K562 (cell line): ENCODE results near the gene NOSIP. TPM values are rescaled to one million over a fixed set of nuclear protein-coding genes. Genes with fewer than 3 reads are reported as not detected.
A peak's percentile ranks its signal among the peaks of the same experiment; 100 is the strongest.

ENCODE experiments used
- ATAC-seq: fragments of 200-7000 bp; cut with Tn5 transposase; 3 replicates; pipeline ENCODE4 v1.9.1; 2020; ENCODE audit warnings: moderate library complexity
- BruUV-seq: library from RNA; stranded (reverse); fragments of 400-500 nt; replicated peaks from 2 replicates; lab custom pipeline; 2021; lab: Mats Ljungman, UMichigan
- CTCF ChIA-PET: fragments of 300-600 bp; formaldehyde crosslinking; extraction: SDS; loops from one replicate; lab custom pipeline; 2021; ENCODE audit warnings: low intra/inter-chr PET ratio; lab: Yijun Ruan, JAX
- POLR2A ChIA-PET: fragments of 300-600, 350-650 bp; sonication (Branson Sonifier 250); formaldehyde crosslinking; extraction: SDS; loops from one replicate; lab custom pipeline; 2021; ENCODE audit warnings: antibody characterized with exemption, inconsistent platforms; lab: Yijun Ruan, JAX
- DNase-seq, 4 experiments: peaks; one replicate each; pipeline versions ENCODE4 v3.0.0 to v3.0.0-alpha.2; 2011 to 2018; ENCODE audit warnings: low spot score in 3 of 4, mixed read lengths in 3 of 4; ENCODE audit errors: extremely low read depth in 1 of 4
- FAIRE-seq: peaks from 2 replicates; lab custom pipeline; 2011; peaks lifted over from hg19 to GRCh38; lab: Jason Lieb, UNC
- H2AFZ ChIP-seq: 2 replicates; pipeline ENCODE4 v1.6.0; 2011; ENCODE audit warnings: low read depth, low read length, control low read depth, inconsistent platforms
- H3K27ac ChIP-seq: fragments of 200-600 bp; 3 replicates; pipeline ENCODE4 v1.8.0; 2011; ENCODE audit warnings: low read depth, mild to moderate bottlenecking, control low read depth, inconsistent platforms, low read length, moderate library complexity, mixed read lengths; ENCODE audit errors: extremely low read depth
- H3K27me3 ChIP-seq, 2 experiments: fragments of 300-600 bp in 1 of 2; 2 replicates in 1 of 2; 3 replicates in 1 of 2; pipeline versions ENCODE4 v1.6.0 to v1.8.0; 2011; ENCODE audit warnings: inconsistent platforms in 2 of 2, low read length in 2 of 2, mild to moderate bottlenecking in 1 of 2, mixed read lengths in 1 of 2, moderate library complexity in 1 of 2; ENCODE audit not compliant: control insufficient read depth in 2 of 2, insufficient read depth in 2 of 2
- H3K36me3 ChIP-seq: fragments of 300-600 bp; 3 replicates; pipeline ENCODE4 v1.8.0; 2011; ENCODE audit warnings: mild to moderate bottlenecking, low read length, inconsistent platforms; ENCODE audit not compliant: control insufficient read depth, insufficient read depth
- H3K4me1 ChIP-seq, 2 experiments: fragments of 200-600 bp in 1 of 2; replicated peaks in 1 of 2; 2 replicates in 1 of 2; 3 replicates in 1 of 2; pipeline versions ENCODE4 v1.5.1 to v1.8.0; 2011; ENCODE audit warnings: inconsistent platforms in 2 of 2, low read length in 2 of 2, mild to moderate bottlenecking in 1 of 2, mixed read lengths in 1 of 2, moderate library complexity in 1 of 2; ENCODE audit not compliant: control insufficient read depth in 2 of 2, insufficient read depth in 2 of 2
- H3K4me2 ChIP-seq: 2 replicates; pipeline ENCODE4 v1.6.1; 2011; ENCODE audit warnings: low read length, control low read depth, inconsistent platforms, mixed read lengths; ENCODE audit not compliant: insufficient read depth
- H3K4me3 ChIP-seq: fragments of 200-600 bp; sonication (generic), shearing (Covaris generic); 2 replicates; pipeline ENCODE4 v1.5.1; 2016; ENCODE audit warnings: control low read depth, inconsistent platforms
- H3K79me2 ChIP-seq: fragments of 200-600 bp; 3 replicates; pipeline ENCODE4 v1.8.0; 2011; ENCODE audit warnings: low read length, inconsistent platforms; ENCODE audit not compliant: control insufficient read depth, insufficient read depth
- H3K9ac ChIP-seq, 2 experiments: 2 replicates each; pipeline versions ENCODE4 v1.6.0 to v1.6.1; 2011; ENCODE audit warnings: low read depth in 2 of 2, low read length in 2 of 2, control low read depth in 1 of 2, inconsistent platforms in 1 of 2, mild to moderate bottlenecking in 1 of 2, mixed read lengths in 1 of 2; ENCODE audit not compliant: insufficient read depth in 1 of 2
- H3K9me1 ChIP-seq: one replicate; pipeline ENCODE4 v1.6.0; 2011; ENCODE audit warnings: inconsistent platforms, mild to moderate bottlenecking, low read length, moderate library complexity; ENCODE audit not compliant: control insufficient read depth, insufficient read depth
- H3K9me3 ChIP-seq: replicated peaks from 2 replicates; pipeline ENCODE4 v1.5.1; 2011; ENCODE audit warnings: low read depth, low read length, inconsistent platforms; ENCODE audit not compliant: control insufficient read depth, insufficient read depth
- H4K20me1 ChIP-seq: replicated peaks from 2 replicates; pipeline ENCODE4 v1.6.1; 2011; ENCODE audit warnings: low read length, inconsistent platforms, mixed read lengths; ENCODE audit not compliant: control insufficient read depth, insufficient read depth
- BCOR ChIP-seq: fragments of 450-650 bp; IDR thresholded peaks from 2 replicates; pipeline ENCODE4 v1.6.1; 2016
- CREBBP ChIP-seq: IDR thresholded peaks from one replicate; pipeline ENCODE4 v1.6.1; 2012; ENCODE audit warnings: low read depth, mild to moderate bottlenecking, control low read depth, inconsistent platforms, low read length
- FIP1L1 ChIP-seq: fragments of 200-400 bp; formaldehyde crosslinking; IDR thresholded peaks from 2 replicates; pipeline ENCODE4 v1.6.1; 2018; ENCODE audit warnings: mild to moderate bottlenecking, low read depth, low read length; ENCODE audit not compliant: poor library complexity, severe bottlenecking
- KDM1A ChIP-seq, 2 experiments: fragments of 450-650 bp; IDR thresholded peaks; 2 replicates each; pipeline ENCODE4 v1.6.1; 2016; ENCODE audit warnings: mild to moderate bottlenecking in 2 of 2
- MYC ChIP-seq, 2 experiments: fragments of 250-450 bp in 1 of 2; sonication (Bioruptor Pico) in 1 of 2; IDR thresholded peaks; 2 replicates each; pipeline versions ENCODE4 v1.5.1 to v1.6.1; 2012 to 2021; ENCODE audit warnings: low read depth in 2 of 2, borderline replicate concordance in 1 of 2, improper control_type of control experiment in 1 of 2, low read length in 1 of 2, mild to moderate bottlenecking in 1 of 2, moderate library complexity in 1 of 2
- PCBP2 ChIP-seq: fragments of 200-400 bp; formaldehyde crosslinking; IDR thresholded peaks from 2 replicates; pipeline ENCODE4 v1.6.1; 2018; ENCODE audit warnings: low read length, low read depth, mild to moderate bottlenecking, moderate library complexity; ENCODE audit not compliant: poor library complexity, severe bottlenecking
- RBM22 ChIP-seq: fragments of 200-400 bp; formaldehyde crosslinking; IDR thresholded peaks from 2 replicates; pipeline ENCODE4 v1.6.1; 2018; ENCODE audit warnings: low read length, low read depth; ENCODE audit not compliant: poor library complexity, severe bottlenecking
- RBM25 ChIP-seq: fragments of 200-400 bp; formaldehyde crosslinking; IDR thresholded peaks from 2 replicates; pipeline ENCODE4 v1.6.1; 2018; ENCODE audit warnings: low read length, low read depth, moderate library complexity; ENCODE audit not compliant: severe bottlenecking
- RCOR1 ChIP-seq, 2 experiments: IDR thresholded peaks; 2 replicates each; pipeline ENCODE4 v1.6.1; 2012; ENCODE audit warnings: low read depth in 2 of 2, low read length in 2 of 2, borderline replicate concordance in 1 of 2, improper control_type of control experiment in 1 of 2
- RFX5 ChIP-seq: IDR thresholded peaks from 2 replicates; pipeline ENCODE4 v1.6.1; 2011; ENCODE audit warnings: low read depth, mild to moderate bottlenecking, improper control_type of control experiment, low read length
- SMARCA5 ChIP-seq: fragments of 450-650 bp; IDR thresholded peaks from 2 replicates; pipeline ENCODE4 v1.6.1; 2016
- ZBTB7A ChIP-seq: IDR thresholded peaks from 2 replicates; pipeline ENCODE4 v1.6.1; 2011; ENCODE audit warnings: low read depth, mild to moderate bottlenecking, low read length, moderate library complexity, borderline replicate concordance; ENCODE audit not compliant: control insufficient read depth
- WGBS: fragments of 100-300 bp; shearing (Covaris generic); methylation state at CpG from one replicate; pipeline ENCODE4 v1.1.6; 2016; ENCODE audit warnings: low coverage, mixed read lengths; ENCODE audit not compliant: insufficient coverage; ENCODE audit errors: missing lambda C conversion rate; 5-methylcytosine and 5-hydroxymethylcytosine counted together
- in situ Hi-C: fragments of 300-500 bp; cut with MboI; formaldehyde crosslinking; loops from 4 replicates; pipeline ENCODE4 v1.15.0; 2018; ENCODE audit warnings: inconsistent platforms, mixed read lengths
- intact Hi-C: fragments of 100-400 bp; cut with micrococcal nuclease; formaldehyde crosslinking; loops from 2 replicates; pipeline ENCODE4 v1.14.2; 2022
- polyA plus RNA-seq, 8 experiments: library from polyadenylated mRNA; depleted of rRNA in 4 of 8; stranded (reverse) in 5 of 8; unstranded in 3 of 8; fragments of >200 nt; fragmentation: Nextera tagmentation in 2 of 8; fragmentation: Illumina TruSeq in 1 of 8; extraction: Ambion mirVana in 2 of 8; extraction: Trizol in 1 of 8; gene quantifications; 2 replicates each; pipeline versions ENCODE4 v1.2.1 to v1.2.3, GENCODE V29; 2011 to 2014; ENCODE audit warnings: inconsistent platforms in 1 of 8, missing spikeins in 1 of 8
- total RNA-seq, 7 experiments: library from RNA; depleted of rRNA in 6 of 7; stranded (reverse); fragments of >200 nt in 6 of 7; fragmentation: Illumina TruSeq in 2 of 7; extraction: Trizol in 2 of 7; gene quantifications; 2 replicates each; pipeline versions ENCODE4 v1.2.1 to v1.2.3, GENCODE V29; 2011 to 2021; ENCODE audit warnings: low replicate concordance in 1 of 7
- TF ChIP-seq, protein P1 (sequence below), 3 experiments: fragments of 200-800 bp in 1 of 3; sonication (Bioruptor generic) in 1 of 3; sonication (generic) in 1 of 3; formaldehyde crosslinking in 1 of 3; IDR thresholded peaks; 2 replicates each; pipeline versions ENCODE4 v1.6.1 to v1.8.0; 2016 to 2022; ENCODE audit warnings: mild to moderate bottlenecking in 2 of 3, missing compliant biosample characterization in 2 of 3, missing genetic modification characterization in 2 of 3, missing genetic modification reagents in 1 of 3
- TF ChIP-seq, protein P2 (sequence below), 2 experiments: fragments of 450-650 bp in 1 of 2; sonication (generic) in 1 of 2; formaldehyde crosslinking in 1 of 2; IDR thresholded peaks in 1 of 2; conservative IDR thresholded peaks in 1 of 2; 2 replicates each; pipeline versions ENCODE4 v1.6.1 to v1.8.1; 2016 to 2023; ENCODE audit warnings: mild to moderate bottlenecking in 2 of 2, moderate library complexity in 2 of 2, inconsistent platforms in 1 of 2, missing genetic modification reagents in 1 of 2

NOSIP gene
- total and polyA plus RNA-seq, 9 of the 15 experiments (the other 6 are each of a cell fraction or from before 2014, with no cell fraction given): 14.4 to 153 (median 79.9) TPM

DNA sequence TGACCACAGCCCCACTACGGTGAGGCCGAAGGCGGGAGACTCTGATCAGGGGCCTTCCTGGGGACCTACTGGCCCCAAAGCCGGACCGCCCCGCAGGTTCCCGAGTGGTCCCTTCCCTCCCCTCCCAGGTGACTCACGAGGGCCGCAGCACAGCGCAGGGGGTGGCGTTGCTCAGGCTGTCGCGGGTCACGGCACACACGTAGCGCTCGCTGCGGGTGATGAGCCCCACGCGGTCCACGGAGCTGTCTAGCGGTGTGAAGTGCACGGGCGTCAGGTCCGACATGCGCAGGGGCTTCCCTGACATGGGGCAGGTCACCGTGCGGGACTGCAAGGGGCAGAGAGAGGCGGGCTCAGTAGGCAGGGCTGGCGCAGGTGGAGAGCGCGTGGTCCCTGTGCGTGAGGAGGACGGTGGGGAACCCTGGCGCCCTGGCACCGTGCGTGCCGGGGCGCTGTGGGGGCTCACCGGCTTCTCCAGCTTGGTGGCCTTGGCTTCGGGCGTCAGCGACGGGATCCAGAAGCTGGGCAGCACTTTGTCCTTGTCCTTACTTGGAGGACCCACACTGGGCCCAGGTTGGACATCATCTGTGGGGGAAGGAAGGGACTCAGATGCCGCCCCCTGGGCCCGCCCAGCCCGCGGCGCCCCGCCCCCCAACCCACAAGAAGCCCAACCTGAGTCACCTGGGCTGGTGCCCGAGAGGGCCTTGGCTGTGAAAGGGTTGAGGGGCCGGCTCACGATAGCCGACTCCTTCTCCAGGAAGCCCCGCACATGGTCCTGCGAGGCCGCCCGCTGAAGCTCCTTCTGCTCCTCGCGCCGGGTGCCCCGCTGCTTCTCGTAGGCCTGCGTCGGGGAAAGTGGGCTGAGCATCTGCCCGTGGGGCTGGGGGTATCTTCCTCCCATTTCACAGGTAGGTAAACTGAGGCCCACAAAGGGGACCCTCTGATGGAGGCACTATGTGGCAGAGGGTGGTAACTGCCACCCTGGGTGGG lies 23.7 kb downstream of the NOSIP start:
- peak overlapping the region; percentile 47; the same call in 1 of the 3 replicates for H3K27ac ChIP-seq
- peaks cover 12 to 39% of the 10 kb centered on the region in 2 experiments for H3K4me1 ChIP-seq
- H3K4me3 ChIP-seq: no peak overlapping the region
- peak overlapping the region in 1 of 2 experiments; percentile 19; a peak in 1 of 4 replicates for H3K9ac ChIP-seq
- ChIA-PET CTCF (interaction anchor here (1.6 kb wide), 1 partner anchor 14 kb away, joined by 4 read pairs; no protein-coding TSS in a partner anchor), POLR2A (interaction anchor here (0.6 to 0.9 kb wide), 2 partner anchors 22 to 322 kb away, joined by 3 read pairs; no protein-coding TSS in a partner anchor)
- DNase-seq: no peak
- peak; percentile 19 for ATAC-seq
- no peaks in the 10 kb centered on the region for H3K9me1 ChIP-seq
- intact Hi-C loops (no loop called here), in situ Hi-C loops (no loop called here)
- peaks cover 66% of the 10 kb centered on the region for H3K36me3 ChIP-seq
- H3K4me2 ChIP-seq: no peak overlapping the region
- no peak for FAIRE-seq
- 94% methylated on average over 35 of the region's 66 CpGs for WGBS
- H3K79me2 ChIP-seq: peaks cover 10% of the 10 kb centered on the region
- H3K27me3 ChIP-seq: no peaks in the 10 kb centered on the region
- H3K9me3 ChIP-seq: no peaks in the 10 kb centered on the region
- BruUV-seq: TSS peak; percentile 28
- H4K20me1 ChIP-seq: no peaks in the 10 kb centered on the region; the same call in 1 of the 2 replicates
- no peak overlapping the region for H2AFZ ChIP-seq
- peak; percentile 68 for TF ChIP-seq RBM25
- TF ChIP-seq BCOR: peak; percentile 82
- TF ChIP-seq RBM22: peak; percentile 22
- TF ChIP-seq RFX5: no peak
- peak; percentile 48 to 66; a peak in 3 of 4 replicates for TF ChIP-seq KDM1A (IDR thresholded peaks at IDR 0.05)
- TF ChIP-seq, protein P1, sequence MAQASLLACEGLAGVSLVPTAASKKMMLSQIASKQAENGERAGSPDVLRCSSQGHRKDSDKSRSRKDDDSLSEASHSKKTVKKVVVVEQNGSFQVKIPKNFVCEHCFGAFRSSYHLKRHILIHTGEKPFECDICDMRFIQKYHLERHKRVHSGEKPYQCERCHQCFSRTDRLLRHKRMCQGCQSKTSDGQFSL (CRISPR knock-in tag; IDR thresholded peaks at IDR 0.05): 0 out of 2 replicates have a peak, but pooled peaks have one; percentile 15
- TF ChIP-seq, protein P1 (tag; IDR thresholded peaks at IDR 0.05): no peak
- TF ChIP-seq RCOR1 (IDR thresholded peaks at IDR 0.05; ENCODE audit: borderline replicate concordance in 1 of 2, low read depth in 2 of 2, low read length in 2 of 2): 0 out of 4 replicates have a peak, but pooled peaks of 1 of the 2 experiments have one; percentile 25
- TF ChIP-seq PCBP2: no peak
- no peak for TF ChIP-seq MYC (IDR thresholded peaks at IDR 0.05; ENCODE audit: low read depth, low read length)
- no peak for TF ChIP-seq MYC (CRISPR knock-in tag; IDR thresholded peaks at IDR 0.05; ENCODE audit: borderline replicate concordance, low read depth)
- peak; percentile 32 for TF ChIP-seq FIP1L1
- peak; percentile 5; the same call in 1 of the 2 replicates for TF ChIP-seq ZBTB7A
- TF ChIP-seq, protein P2, sequence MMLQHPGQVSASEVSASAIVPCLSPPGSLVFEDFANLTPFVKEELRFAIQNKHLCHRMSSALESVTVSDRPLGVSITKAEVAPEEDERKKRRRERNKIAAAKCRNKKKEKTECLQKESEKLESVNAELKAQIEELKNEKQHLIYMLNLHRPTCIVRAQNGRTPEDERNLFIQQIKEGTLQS (IDR thresholded peaks at IDR 0.05): peak; percentile 64; the same call in 1 of the 2 replicates
- TF ChIP-seq, protein P2 (CRISPR knock-in tag; conservative IDR thresholded peaks at IDR 0.05): no peak
- TF ChIP-seq CREBBP: no peak
- TF ChIP-seq SMARCA5: 0 out of 2 replicates have a peak, but pooled peaks have one; percentile 19
